GM18498 (cell line): Measurements from ENCODE around the gene RBM19.

ENCODE experiments used
- ATAC-seq: cut with Tn5 transposase; IDR thresholded peaks from one replicate; pipeline ENCODE4 v1.9.1; 2021; ENCODE audit warnings: mild to moderate bottlenecking, moderate library complexity; ENCODE audit not compliant: unreplicated experiment

The RBM19 gene

GRCh38 chr12:113837528-113838296 is 128.4 kb downstream of the RBM19 start:
- no peak for ATAC-seq

GRCh38 chr12:113837084-113837483 is 129.0 kb downstream of the RBM19 start:
- no peak for ATAC-seq

GRCh38 chr12:113835896-113836295 is 130.2 kb downstream of the RBM19 start:
- no peak for ATAC-seq

- no peak for ATAC-seq
Observed at GRCh38 chr12:113835433-113835832, 130.7 kb downstream of the RBM19 start.

- no peak for ATAC-seq
Observed at GRCh38 chr12:113833422-113833821, 132.7 kb downstream of the RBM19 start.

GRCh38 chr12:113831476-113831875 is 134.6 kb downstream of the RBM19 start:
- no peak for ATAC-seq

- ATAC-seq, result no peak
Observed at GRCh38 chr12:113831016-113831415, 135.1 kb downstream of the RBM19 start.

- ATAC-seq, result no peak
Observed at GRCh38 chr12:113829212-113829611, 136.9 kb downstream of the RBM19 start.

GRCh38 chr12:113827539-113828114 is 138.5 kb downstream of the RBM19 start:
- ATAC-seq, result no peak

GRCh38 chr12:113826805-113827538 is 139.2 kb downstream of the RBM19 start:
- ATAC-seq, result no peak

GRCh38 chr12:113825705-113826104 is 140.4 kb downstream of the RBM19 start:
- no peak for ATAC-seq

GRCh38 chr12:113823816-113824215 is 142.3 kb downstream of the RBM19 start:
- no peak for ATAC-seq

- ATAC-seq, result no peak
Observed at GRCh38 chr12:113823016-113823415, 143.1 kb downstream of the RBM19 start.

- no peak for ATAC-seq
Observed at GRCh38 chr12:113820842-113821241, 145.3 kb downstream of the RBM19 start.

- no peak for ATAC-seq
Observed at GRCh38 chr12:113820309-113820708, 145.8 kb downstream of the RBM19 start.

- ATAC-seq, result no peak
Observed at GRCh38 chr12:113819495-113819894, 146.6 kb downstream of the RBM19 start.

- no peak for ATAC-seq
Observed at GRCh38 chr12:113818833-113819232, 147.3 kb downstream of the RBM19 start.

- no peak for ATAC-seq
Observed at GRCh38 chr12:113818283-113818682, 147.8 kb downstream of the RBM19 start.

GRCh38 chr12:113816866-113817265 is 149.3 kb downstream of the RBM19 start:
- no peak for ATAC-seq

- ATAC-seq, result no peak
Observed at GRCh38 chr12:113815031-113815430, 151.1 kb downstream of the RBM19 start.

GRCh38 chr12:113813229-113813541 is 152.9 kb downstream of the RBM19 start:
- ATAC-seq, result no peak
